ENCODE data around the gene CTDP1.

GRCh38 chr18:79714531-79715240 is 35.1 kb downstream of the CTDP1 start:
- TF ChIP-seq POLR2AphosphoS5 (IDR thresholded peaks at IDR 0.05; ENCODE audit: low read depth, low read length) (no peak), FOXP2 (optimal IDR thresholded peaks at IDR 0.05; ENCODE audit: borderline replicate concordance, extremely low read depth, extremely low read length, insufficient read depth) (no peak), TAF1 (IDR thresholded peaks at IDR 0.05; ENCODE audit: borderline replicate concordance, insufficient read depth, low read length) (no peak), REST (IDR thresholded peaks at IDR 0.05; ENCODE audit: insufficient read depth in 1 of 2, low read depth in 2 of 2, low read length in 2 of 2) (no peak), SIN3A (IDR thresholded peaks at IDR 0.05; ENCODE audit: borderline replicate concordance, insufficient read depth, low read length) (no peak)
